Natural killer cell (primary cell): ENCODE data around the gene SLC8B1. TPM values are rescaled to one million over a fixed set of nuclear protein-coding genes. Genes with fewer than 3 reads are reported as not detected.
A peak's percentile ranks its signal among the peaks of the same experiment; 100 is the strongest.
"Not testable (repeated sequence)": the region's sequence is repeated elsewhere in the genome, so short reads cannot be mapped to it uniquely, and the experiment has no call there.

ENCODE experiments used
- ATAC-seq, 3 donors: fragments of 150-1000 bp in 2 of 3; fragments of 200-7000 bp in 1 of 3; cut with Tn5 transposase; 1 replicate in 1 of 3; 2 replicates in 2 of 3; pipeline ENCODE4 v1.10.0; 2021; ENCODE audit warnings: mild to moderate bottlenecking in 2 of 3, moderate library complexity in 2 of 3
- DNase-seq, 2 donors: peaks; one replicate each; pipeline versions ENCODE4 v3.0.0 to v3.0.0-alpha.2; 2013 to 2021; ENCODE audit warnings: mixed read lengths in 1 of 2
- H3K27ac ChIP-seq: one replicate; pipeline ENCODE4 v1.5.1; 2013; ENCODE audit warnings: mild to moderate bottlenecking, low read length
- H3K27me3 ChIP-seq: one replicate; pipeline ENCODE4 v1.6.1; 2013; ENCODE audit warnings: low read length; ENCODE audit not compliant: control insufficient read depth, insufficient read depth
- H3K36me3 ChIP-seq: one replicate; pipeline ENCODE4 v1.6.1; 2013; ENCODE audit warnings: low read length; ENCODE audit not compliant: control insufficient read depth, insufficient read depth
- H3K4me1 ChIP-seq: one replicate; pipeline ENCODE4 v1.6.1; 2013; ENCODE audit warnings: low read length; ENCODE audit not compliant: control insufficient read depth, insufficient read depth
- H3K4me3 ChIP-seq: one replicate; pipeline ENCODE4 v1.5.1; 2013; ENCODE audit warnings: low read length
- H3K9me3 ChIP-seq: one replicate; pipeline ENCODE4 v1.6.1; 2013; ENCODE audit warnings: low read length; ENCODE audit not compliant: control insufficient read depth, insufficient read depth
- H3K27ac Mint-ChIP-seq, 2 donors: one replicate each; pipeline ENCODE4 v1.8.0; 2022; ENCODE audit warnings: mild to moderate bottlenecking in 2 of 2, mixed read lengths in 2 of 2, moderate library complexity in 1 of 2
- H3K27me3 Mint-ChIP-seq, 2 donors: one replicate each; pipeline ENCODE4 v1.8.0; 2022; ENCODE audit warnings: low read depth in 2 of 2, mixed read lengths in 2 of 2
- H3K36me3 Mint-ChIP-seq: one replicate; pipeline ENCODE4 v1.8.0; 2022; ENCODE audit warnings: mixed read lengths
- H3K4me1 Mint-ChIP-seq, 2 donors: one replicate each; pipeline ENCODE4 v1.8.0; 2022; ENCODE audit warnings: mixed read lengths in 2 of 2
- H3K4me3 Mint-ChIP-seq: one replicate; pipeline ENCODE4 v1.8.0; 2022; ENCODE audit warnings: mild to moderate bottlenecking, moderate library complexity, mixed read lengths
- H3K9me3 Mint-ChIP-seq, 2 donors: one replicate each; pipeline ENCODE4 v1.8.0; 2022; ENCODE audit warnings: mixed read lengths in 2 of 2
- CTCF ChIP-seq: fragments of 200-600 bp; IDR thresholded peaks from one replicate; pipeline ENCODE4 v1.8.0; 2022; ENCODE audit warnings: antibody characterized with exemption
- WGBS: methylation state at CpG from one replicate; pipeline ENCODE4 v1.1.7; 2013; ENCODE audit warnings: missing lambda C conversion rate; ENCODE audit not compliant: insufficient coverage; 5-methylcytosine and 5-hydroxymethylcytosine counted together
- intact Hi-C: fragments of 100-400 bp; cut with micrococcal nuclease; formaldehyde crosslinking; loops from one replicate; pipeline ENCODE4 v1.14.2; 2022
- total RNA-seq, 4 donors: library from RNA; stranded (reverse); fragments of 120-200 nt in 1 of 4; gene quantifications; one replicate each; pipeline versions ENCODE4 v1.2.3 to v1.2.4, GENCODE V29; 2013 to 2022

The SLC8B1 gene
- total RNA-seq, 3 donors from 2014 or later (not counting 1 experiment from before 2014, with no cell fraction given): 26.1 to 34.4 (median 31.2) TPM

- intact Hi-C loops: no loop called here
- H3K27me3 Mint-ChIP-seq: peaks cover 0 to 3% of the 10 kb centered on the region in 2 donors
- DNase-seq (no peak), ATAC-seq (no peak)
- H3K9me3 ChIP-seq: no peaks in the 10 kb centered on the region
- H3K27ac ChIP-seq: no peak overlapping the region
- H3K4me3 ChIP-seq: no peak overlapping the region
- H3K4me3 Mint-ChIP-seq: peak overlapping the region; percentile 87
- H3K27ac Mint-ChIP-seq: peak overlapping the region in 1 of 2 donors; percentile 85
- peaks cover 21% of the 10 kb centered on the region for H3K4me1 ChIP-seq
- peaks cover 15 to 25% of the 10 kb centered on the region in 2 donors for H3K4me1 Mint-ChIP-seq
- no peaks in the 10 kb centered on the region for H3K9me3 Mint-ChIP-seq
- no peaks in the 10 kb centered on the region for H3K27me3 ChIP-seq
- TF ChIP-seq CTCF: no peak
- H3K36me3 ChIP-seq: no peaks in the 10 kb centered on the region
- H3K36me3 Mint-ChIP-seq: no peaks in the 10 kb centered on the region
- WGBS: 73% methylated on average over 9 of the region's 9 CpGs
Observed at GRCh38 chr12:113359939-113360748, 25.2 kb upstream of the SLC8B1 start.

- Histone ChIP-seq H3K9me3 (no peaks in the 10 kb centered on the region), H3K4me1 (peaks cover 21% of the 10 kb centered on the region), H3K36me3 (no peaks in the 10 kb centered on the region), H3K4me3 (peak overlapping the region; percentile 67), H3K27ac (peak overlapping the region; percentile 61), H3K27me3 (no peaks in the 10 kb centered on the region)
- 59% methylated on average over 11 of the region's 11 CpGs for WGBS
- Mint-ChIP-seq H3K9me3 (no peaks in the 10 kb centered on the region), H3K27ac (peak overlapping the region; percentile 70 to 85), H3K4me3 (peak overlapping the region; percentile 87), H3K27me3 (peaks cover 0 to 3% of the 10 kb centered on the region in 2 donors), H3K36me3 (no peaks in the 10 kb centered on the region), H3K4me1 (peaks cover 15 to 23% of the 10 kb centered on the region in 2 donors)
- DNase-seq (peak in 1 of 2 donors; percentile 40), ATAC-seq (no peak)
- TF ChIP-seq CTCF: no peak
- intact Hi-C loops: no loop called here
Observed at GRCh38 chr12:113359133-113359938, 24.4 kb upstream of the SLC8B1 start.

DNA sequence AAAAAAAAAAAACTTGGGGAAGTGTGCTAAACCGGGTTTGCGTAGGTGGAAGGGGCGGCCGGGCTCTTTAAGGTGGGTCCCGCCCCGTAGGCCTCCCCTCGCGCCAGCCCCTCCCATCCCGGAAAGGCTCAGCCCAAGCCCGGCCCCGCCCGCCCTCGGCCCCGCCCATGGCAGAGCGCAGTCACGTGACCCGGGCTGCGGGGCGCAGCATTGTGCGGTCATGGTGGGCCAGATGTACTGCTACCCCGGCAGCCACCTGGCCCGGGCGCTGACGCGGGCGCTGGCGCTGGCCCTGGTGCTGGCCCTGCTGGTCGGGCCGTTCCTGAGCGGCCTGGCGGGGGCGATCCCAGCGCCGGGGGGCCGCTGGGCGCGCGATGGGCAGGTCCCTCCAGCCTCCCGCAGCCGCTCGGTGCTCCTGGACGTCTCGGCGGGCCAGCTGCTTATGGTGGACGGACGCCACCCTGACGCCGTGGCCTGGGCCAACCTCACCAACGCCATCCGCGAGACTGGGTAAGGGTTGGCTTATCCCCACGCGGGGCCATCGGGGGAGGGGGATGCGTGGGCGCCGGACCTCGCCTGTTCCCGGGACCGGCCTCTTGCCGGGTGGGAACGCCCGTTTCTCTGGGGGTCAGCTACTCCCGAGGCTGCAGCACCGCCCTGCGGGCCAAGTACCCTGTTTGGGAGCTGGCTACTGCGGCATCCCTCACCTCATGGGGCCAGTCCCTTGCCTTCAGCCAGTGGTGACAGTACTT lies 23.6 kb upstream of the SLC8B1 start, which contains the start of gene PLBD2:
Gene PLBD2 (plus strand): TSS at position 207 of the 752 bp plus-strand sequence. CDS start 14 bp downstream, at position 221.
- no peaks in the 10 kb centered on the region for H3K36me3 ChIP-seq
- no peak for TF ChIP-seq CTCF
- Mint-ChIP-seq H3K9me3 (no peaks in the 10 kb centered on the region), H3K36me3 (no peaks in the 10 kb centered on the region), H3K27ac (peak within 1 kb of the TSS; percentile 70 to 85), H3K4me3 (peak within 1 kb of the TSS; percentile 87), H3K27me3 (peaks cover 0 to 3% of the 10 kb centered on the region in 2 donors), H3K4me1 (peaks cover 15 to 20% of the 10 kb centered on the region in 2 donors)
- ATAC-seq (peak; percentile 95 to 99 (median 96)), DNase-seq (peak; percentile 88 to 97)
- 2% methylated on average over 67 of the region's 67 CpGs for WGBS
- intact Hi-C loops: loop anchor here (1.0 kb wide), 2 partner anchors 23 to 137 kb away; partner anchors contain the start of genes SLC8B1 and TPCN1
- no peaks in the 10 kb centered on the region for H3K27me3 ChIP-seq
- peak within 1 kb of the TSS; percentile 61 for H3K27ac ChIP-seq
- no peaks in the 10 kb centered on the region for H3K9me3 ChIP-seq
- peak within 1 kb of the TSS; percentile 67 for H3K4me3 ChIP-seq
- H3K4me1 ChIP-seq: peaks cover 21% of the 10 kb centered on the region

DNA sequence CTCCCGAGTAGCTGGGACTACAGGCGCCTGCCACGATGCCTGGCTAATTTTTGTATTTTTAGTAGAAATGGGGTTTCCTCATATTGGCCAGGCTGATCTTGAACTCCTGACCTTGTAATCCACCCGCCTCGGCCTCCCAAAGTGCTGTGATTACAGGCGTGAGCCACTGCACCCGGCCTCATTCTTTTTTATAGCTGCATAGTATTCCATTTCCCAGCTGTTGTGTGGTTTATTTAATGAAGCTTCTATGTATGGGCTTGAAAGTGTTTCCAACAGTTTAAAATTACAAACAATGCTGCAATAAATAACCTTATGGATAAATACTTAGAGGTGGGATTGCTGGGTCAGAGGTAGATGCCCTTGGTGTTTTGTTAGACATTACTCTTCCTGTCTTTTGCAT lies 19.3 kb upstream of the SLC8B1 start:
- H3K36me3 Mint-ChIP-seq, H3K4me1 Mint-ChIP-seq, H3K4me3 Mint-ChIP-seq, H3K27me3 Mint-ChIP-seq, H3K9me3 ChIP-seq, intact Hi-C loops, H3K36me3 ChIP-seq, H3K4me3 ChIP-seq, H3K27ac Mint-ChIP-seq, H3K27me3 ChIP-seq, ATAC-seq, H3K27ac ChIP-seq, DNase-seq, H3K9me3 Mint-ChIP-seq: not testable (repeated sequence)
- H3K4me1 ChIP-seq: peaks cover 13% of the 10 kb centered on the region
- 95% methylated on average over 6 of the region's 7 CpGs for WGBS
